Pons (tissue), 1 donor: ENCODE results near the gene CLIC4.
A peak's percentile ranks its signal among the peaks of the same experiment; 100 is the strongest.
"Not testable (repeated sequence)": the region's sequence is repeated elsewhere in the genome, so short reads cannot be mapped to it uniquely, and the experiment has no call there.

Source experiments
- DNase-seq: peaks from one replicate; pipeline ENCODE4 v3.0.0-alpha.2; 2016; ENCODE audit warnings: low spot score

The CLIC4 gene

DNA sequence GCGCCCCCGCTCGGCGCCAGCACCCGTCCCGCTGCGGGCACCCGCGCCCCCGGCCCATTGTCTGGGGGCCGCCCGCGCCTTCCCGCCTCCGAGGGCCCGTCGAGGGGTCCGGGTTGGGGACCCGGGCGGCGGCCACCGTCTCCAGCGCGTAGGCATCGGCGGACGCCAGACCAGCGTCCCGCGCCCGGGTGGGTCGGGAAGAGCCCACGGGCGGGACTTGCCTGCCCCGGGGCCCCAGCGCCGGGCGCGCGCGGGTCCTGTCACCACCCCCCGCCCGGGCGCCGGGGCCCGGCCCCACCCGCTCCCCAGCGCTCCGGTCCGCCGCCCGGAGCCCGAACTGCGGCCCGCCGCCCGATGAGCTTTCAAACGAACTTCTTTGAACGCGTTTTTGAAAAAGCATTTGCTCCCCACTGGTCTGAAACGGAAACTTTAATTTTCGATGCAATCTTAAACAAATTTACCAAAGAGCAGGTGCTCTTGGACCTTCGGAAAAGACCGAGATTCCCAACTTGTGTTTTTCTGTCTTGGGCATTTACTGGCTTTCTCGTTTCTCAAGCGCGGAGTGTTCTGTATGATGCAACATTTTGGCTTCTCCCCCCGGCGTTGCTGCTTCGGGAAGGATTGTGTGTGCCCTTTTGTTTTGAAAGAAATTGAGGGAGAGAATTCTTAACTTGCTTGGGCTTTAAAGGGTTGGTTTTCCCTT is 615 bp downstream of the CLIC4 start:
- peak; percentile 74 for DNase-seq

DNA sequence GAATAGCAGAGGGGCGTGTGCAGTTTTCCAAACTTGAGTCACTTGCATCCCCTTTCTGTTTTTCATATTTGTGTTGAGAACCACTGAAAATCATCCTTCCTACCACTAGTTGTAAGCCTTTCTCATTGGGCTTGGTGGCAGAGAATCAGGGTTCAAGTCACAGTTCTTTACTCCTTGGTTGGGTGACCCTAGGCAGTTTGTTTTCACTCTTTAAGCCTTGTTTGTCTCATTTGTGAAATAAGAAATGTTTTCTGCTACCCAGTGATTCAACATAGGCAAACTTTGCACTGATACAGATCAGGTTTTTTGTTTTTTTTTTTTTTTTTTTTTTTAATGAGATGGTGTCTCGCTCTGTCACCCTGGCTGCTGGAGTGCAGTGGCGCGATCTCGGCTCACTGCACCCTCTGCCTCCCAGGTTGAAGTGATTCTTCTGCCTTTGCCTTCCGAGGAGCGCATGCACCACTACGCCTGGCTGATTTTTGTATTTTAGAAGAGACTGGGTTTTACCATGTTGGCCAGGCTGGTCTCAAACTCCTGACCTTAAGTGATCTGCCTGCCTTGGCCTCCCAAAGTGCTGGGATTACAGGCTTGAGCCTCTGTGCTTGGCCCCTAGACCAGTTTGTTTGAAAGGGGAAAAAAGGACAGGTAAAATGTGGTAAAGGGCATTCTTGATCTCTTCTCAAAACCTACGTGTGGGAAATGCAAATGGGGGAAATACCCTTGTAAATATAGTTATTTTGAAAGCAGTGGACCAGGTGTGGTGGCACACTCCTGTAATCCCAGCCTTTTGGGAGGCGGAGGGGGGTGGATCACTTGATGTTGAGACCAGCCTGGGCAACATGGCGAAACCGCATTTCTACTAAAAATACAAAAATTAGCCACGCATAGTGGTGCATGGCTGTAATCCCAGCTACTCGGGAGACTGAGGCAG is 3.2 kb downstream of the CLIC4 start:
- DNase-seq, result no peak

DNA sequence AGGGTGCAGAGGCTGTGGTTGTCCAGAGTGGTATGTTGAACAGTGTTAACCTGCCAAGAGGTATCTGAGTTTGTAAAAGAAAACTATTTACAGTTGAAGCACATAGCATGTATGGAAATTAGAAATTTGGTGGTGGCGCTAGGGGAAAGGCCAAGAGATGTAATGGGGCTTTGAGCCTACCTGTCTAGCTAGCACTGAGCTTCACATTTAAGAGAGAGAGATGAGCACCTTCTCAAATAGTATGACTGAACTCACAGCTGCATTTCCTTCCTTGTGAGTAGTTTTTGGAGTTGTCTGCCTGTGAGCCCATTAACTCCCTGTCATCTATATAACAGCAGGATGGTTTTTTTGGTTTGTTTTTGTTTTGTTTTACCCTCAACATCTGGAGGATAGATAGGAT is 4.0 kb downstream of the CLIC4 start:
- DNase-seq, result no peak

DNA sequence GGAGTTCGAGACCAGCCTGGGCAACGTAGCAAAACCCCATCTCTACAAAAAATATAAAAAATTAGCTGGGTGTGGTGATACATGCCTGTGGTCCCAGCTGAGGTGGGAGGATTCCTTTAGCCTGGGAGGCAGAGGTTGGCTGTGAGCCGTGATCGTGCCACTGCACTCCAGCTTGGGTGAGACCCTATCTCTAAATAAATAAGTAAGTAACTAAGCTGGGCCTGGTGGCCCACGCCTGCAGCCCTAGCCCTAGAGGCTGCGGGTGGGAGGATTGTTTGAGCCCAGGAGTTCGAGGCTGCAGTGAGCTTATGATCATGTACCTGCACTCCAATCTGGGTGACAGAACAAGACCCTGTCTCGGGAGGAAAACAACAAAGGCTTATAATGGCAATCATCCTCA is 4.6 kb downstream of the CLIC4 start:
- no peak for DNase-seq

DNA sequence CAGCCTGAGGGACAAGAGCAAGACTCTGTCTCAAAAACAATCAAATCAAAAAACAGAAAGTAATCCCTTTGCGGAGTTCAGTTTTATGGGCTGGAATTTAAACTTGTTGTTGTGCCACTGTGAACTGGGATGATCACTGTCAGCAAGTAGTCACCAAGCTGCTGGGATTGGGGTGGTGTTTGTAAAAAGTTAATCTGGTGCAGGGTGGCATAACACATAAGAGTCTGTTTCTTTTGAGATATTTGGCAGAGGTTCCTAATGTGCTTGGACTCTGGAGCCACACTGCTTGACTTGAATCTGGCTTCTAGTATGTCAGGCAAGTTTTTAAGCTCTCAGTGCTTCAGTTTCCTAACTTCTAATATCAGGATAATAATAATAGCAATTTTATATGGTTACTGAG is 6.6 kb downstream of the CLIC4 start:
- DNase-seq, result peak; percentile 41

DNA sequence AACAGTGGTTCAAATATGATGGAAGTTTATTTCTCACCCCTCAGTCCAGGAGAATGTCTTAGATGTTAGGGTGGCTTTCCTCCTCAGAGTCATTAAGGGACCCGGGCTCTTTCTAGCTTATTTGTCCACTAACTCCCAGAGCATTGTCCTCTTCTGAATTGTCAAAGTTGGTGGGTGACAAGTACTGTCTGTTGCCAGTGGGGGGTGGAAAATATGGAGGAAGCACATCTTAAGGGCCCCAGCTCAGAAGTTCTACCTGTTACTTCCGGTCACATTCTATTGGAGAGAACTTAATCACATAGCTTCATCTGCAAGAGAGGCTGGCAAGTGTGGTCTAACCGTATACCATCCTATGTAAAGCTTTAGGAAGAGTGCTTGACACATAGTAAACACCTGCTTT is 7.1 kb downstream of the CLIC4 start:
- DNase-seq, result no peak

DNA sequence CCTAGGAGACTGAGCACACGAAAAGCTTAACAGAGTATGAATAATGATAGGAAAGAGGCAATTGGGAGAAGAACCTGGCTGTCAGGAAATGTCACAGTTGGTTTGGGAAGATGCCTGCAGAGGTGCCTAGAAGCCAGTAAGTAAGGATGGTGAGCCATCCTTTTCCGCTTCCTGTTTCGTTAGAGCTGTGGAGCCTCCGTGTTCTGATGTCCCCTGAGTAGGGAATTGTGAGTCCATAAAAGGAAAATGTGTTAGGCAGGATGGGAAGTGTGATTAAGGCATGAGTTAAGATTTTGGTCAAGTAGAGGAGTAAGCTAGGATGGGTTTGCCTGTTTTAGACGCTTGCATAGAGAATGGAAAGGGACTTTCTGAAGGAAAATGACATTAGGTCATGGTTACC is 9.0 kb downstream of the CLIC4 start:
- no peak for DNase-seq

DNA sequence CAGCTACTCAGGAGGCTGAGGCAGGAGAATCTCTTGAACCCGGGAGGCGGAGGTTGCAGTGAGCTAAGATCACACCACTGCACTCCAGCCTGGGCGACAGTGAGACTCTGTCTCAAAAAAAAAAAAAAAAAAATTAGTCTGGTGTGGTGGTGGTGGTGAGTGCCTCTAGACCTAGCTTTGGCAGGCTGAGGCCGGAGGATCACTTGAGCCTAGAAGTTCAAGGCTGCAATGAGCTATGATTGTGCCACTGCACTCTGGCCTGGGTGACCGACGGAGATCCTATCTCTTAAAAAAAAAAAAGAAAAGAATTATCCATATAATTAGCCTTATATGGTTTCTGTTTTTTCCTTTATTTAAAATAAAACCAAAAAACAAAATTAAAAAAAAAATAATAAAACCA is 10.1 kb downstream of the CLIC4 start:
- not testable (repeated sequence) for DNase-seq

DNA sequence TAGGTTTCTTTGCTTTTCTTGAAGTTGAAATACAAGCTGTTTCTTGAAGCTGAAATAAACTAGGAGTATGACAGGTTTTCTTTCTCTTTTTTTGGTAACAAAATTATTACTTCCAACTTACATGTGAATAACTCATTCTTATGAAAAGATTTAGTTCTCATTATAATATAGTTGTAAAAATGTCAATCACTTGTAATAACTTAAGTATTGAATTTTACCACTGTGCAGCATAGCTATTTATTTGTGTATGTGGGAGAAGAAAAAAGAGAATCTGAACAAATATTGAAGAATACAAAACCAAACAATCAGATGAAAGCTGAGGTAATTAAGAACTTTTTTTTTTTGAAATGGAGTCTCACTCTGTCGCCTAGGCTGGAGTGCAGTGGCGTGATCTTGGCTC is 11.1 kb downstream of the CLIC4 start:
- DNase-seq, result no peak

DNA sequence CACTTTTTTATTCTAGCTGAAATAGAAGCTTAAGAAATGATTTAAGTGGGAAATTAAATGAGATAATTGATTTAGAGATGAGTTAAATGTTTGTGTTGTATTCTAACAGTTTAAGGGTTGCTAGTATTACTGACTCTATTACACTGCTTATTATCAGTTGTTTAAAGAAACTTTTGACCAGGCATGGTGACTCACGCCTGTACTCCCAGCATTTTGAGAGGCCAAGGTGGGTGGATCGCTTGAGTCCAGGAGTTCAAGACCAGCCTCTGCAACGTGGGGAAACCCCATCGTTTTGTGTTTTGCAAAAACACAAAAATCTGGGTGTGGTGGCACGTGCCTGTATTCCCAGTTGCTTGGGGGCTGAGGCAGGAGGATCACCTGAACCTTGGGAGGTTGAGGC is 14.2 kb downstream of the CLIC4 start:
- no peak for DNase-seq

DNA sequence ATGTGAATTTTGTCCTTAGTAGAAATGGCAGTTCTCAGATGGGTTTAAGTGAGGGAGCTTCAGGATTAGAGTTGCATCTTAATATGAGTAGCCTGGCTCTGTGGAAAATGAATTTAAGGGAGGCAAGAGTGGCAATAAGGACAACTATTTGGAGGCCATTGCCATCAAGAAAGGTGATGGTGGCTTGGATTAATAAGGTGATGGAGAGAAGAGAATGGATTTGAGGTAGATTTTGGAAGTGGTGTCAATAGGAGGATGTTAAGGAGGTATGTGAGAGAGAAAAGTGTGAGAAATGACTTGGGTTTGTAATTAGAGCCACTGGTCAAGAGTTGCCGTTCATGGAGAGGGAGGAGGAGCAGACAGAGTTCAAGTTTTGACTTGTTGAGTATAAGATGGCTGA is 16.3 kb downstream of the CLIC4 start:
- DNase-seq, result no peak

DNA sequence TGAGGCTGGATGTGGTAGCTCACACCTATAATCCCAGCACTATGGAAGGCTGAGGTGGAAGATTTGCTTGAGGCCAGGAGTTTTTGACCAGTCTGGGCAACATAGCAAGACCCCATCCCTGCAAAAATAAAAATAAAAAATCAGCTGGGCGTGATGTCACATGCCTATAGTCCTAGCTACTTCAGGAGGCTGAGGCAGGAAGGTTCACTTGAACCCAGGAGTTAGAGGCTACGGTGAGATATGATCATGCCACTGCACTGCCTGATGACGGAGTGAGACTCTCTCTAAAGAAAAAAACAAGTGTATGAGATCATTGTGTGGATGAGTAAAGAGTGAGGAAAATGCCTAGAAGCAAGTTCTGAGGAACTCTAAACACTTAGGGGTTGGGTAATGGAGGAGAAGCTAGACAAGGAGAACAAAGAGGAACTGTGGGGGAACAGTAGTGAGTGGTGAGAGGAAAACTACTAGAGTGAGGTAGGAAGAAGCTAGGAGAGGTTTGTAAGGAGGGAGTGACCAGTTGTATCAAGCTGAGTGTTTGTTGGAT is 17.0 kb downstream of the CLIC4 start:
- DNase-seq, result no peak

DNA sequence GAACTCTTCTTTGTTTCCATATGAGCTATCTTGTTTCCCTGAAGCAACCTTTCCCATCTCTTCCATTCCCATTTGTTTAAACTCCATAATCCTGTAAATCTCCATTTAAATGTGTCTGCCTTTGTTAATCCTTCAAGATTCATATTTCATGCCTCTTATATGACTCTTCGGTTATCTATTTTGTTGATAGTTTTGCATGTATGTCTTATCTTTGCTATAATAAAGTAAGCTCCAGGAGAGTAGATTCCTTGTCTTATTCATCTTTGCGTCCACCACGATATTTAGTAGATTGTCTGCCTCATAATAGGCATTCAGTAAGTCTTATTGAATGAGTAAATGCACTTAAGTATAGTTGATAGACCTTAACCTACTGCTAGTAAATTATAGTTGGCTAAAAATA is 18.4 kb downstream of the CLIC4 start:
- DNase-seq, result no peak

DNA sequence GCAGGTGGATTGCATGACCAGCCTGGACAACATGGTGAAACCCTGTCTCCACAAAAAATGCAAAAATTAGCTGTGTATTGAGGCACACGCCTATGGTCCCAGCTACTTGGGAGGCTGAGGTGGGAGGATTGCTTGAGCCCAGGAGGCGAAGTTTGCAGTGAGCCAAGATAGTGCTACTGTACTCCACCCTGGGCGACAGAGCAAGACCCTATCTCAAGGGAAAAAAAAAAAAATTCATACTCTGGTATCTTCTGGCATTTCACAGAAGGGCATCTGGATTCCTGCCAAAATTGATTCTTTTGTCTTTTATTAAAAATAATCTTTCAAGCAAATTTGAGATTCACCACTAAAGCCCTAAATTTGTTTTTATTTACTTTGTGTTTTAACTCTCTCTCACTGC is 19.2 kb downstream of the CLIC4 start:
- DNase-seq, result no peak

DNA sequence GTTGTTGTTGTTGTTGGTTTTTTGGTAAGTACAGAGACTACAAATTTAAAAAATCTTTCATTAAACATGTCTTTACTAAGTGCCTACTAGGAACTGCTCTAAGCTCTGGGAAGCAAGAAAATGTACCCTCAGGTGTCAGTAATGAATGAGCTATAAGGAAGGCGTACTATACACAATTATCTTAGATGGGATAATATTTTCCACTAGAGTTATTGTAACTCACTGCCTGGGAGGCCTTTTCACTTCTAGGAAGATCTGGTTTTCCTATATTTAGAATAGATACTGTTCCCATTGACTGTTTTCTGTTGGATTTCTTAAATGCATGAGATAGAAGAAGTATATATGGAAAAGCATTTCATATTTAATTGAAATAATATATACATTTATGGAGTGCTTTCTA is 19.6 kb downstream of the CLIC4 start:
- DNase-seq, result no peak

DNA sequence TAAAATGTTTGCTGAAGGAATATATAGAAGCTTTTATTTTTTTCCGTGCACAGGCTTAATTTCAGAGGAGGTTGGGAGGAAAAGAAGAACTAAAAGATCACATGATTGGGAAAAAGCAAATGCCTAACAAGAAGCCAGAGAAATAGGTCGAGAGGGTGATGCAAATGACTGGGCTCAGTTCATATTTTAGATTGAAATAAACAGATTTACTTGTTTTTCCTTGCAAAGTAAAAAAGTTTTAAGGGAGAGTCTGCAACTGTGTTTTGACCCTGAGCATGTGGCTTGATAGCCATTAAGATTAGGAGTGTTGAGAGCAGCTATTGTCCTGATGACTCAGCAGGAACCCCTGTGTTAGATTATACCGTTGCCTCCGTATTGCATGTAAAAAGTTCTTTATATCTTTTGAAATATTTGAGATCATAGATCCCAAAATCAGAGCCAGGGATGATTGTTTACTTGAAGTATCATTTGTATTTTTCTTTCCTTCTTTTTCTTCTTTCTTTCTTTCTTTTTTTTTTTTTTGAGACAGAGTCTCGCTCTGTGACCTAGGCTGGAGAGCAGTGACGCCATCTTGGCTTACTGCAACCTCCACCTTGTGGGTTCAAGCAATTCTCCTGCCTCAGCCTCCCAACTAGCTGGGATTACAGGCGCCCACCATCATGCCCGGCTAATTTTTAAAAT is 20.2 kb downstream of the CLIC4 start:
- DNase-seq, result no peak

DNA sequence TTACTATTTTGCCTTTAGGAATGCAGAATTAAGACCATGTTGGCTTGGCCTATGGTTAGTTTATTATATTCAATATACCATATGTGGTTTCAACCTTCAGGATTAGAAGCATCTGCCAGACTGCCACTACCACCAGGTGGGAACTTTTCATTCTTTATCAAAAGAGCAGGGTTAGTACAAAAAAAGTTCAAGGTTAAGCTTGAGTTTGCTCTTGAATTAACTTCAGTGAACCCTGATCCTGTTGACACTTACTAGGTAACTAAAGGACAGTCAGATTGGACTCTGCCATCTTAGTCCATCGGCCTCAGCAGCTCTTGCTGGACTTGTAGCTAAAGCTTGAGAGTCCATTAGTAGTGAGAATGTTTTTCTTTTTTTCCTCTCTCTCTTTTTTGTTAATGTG is 22.1 kb downstream of the CLIC4 start:
- no peak for DNase-seq

DNA sequence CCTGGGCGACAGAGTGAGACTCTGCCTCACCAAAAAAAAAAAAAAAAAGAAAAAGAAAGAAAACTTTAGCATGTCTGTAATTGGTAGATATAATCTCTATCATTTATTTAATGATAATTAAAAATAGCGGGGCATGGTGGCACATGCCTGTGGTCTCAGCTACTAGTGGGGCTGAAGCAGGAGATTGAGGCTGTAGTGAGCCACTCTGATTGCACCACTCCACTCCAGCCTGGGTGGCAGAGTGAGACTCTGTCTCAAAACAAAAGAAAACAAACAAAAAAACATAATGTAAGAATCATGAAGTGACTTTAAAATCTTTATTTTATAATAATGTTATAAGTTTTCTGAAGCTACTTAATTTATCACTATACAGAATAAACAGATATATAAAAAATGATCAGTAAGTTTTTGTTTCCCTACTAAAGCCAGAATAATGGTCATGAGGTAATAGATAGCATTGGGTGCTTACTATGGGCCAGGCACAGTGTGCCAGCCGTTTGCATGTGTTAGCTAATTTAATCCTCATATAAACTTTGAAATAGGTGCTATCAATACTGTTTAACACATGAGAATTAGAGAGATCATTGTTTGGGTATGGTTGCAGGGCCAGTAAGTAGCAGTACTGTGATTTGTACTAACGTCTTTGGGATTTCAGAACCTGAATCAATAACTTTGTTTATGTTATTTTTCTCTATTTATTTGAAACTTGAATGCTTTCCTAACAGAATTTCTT is 23.8 kb downstream of the CLIC4 start:
- DNase-seq, result no peak

DNA sequence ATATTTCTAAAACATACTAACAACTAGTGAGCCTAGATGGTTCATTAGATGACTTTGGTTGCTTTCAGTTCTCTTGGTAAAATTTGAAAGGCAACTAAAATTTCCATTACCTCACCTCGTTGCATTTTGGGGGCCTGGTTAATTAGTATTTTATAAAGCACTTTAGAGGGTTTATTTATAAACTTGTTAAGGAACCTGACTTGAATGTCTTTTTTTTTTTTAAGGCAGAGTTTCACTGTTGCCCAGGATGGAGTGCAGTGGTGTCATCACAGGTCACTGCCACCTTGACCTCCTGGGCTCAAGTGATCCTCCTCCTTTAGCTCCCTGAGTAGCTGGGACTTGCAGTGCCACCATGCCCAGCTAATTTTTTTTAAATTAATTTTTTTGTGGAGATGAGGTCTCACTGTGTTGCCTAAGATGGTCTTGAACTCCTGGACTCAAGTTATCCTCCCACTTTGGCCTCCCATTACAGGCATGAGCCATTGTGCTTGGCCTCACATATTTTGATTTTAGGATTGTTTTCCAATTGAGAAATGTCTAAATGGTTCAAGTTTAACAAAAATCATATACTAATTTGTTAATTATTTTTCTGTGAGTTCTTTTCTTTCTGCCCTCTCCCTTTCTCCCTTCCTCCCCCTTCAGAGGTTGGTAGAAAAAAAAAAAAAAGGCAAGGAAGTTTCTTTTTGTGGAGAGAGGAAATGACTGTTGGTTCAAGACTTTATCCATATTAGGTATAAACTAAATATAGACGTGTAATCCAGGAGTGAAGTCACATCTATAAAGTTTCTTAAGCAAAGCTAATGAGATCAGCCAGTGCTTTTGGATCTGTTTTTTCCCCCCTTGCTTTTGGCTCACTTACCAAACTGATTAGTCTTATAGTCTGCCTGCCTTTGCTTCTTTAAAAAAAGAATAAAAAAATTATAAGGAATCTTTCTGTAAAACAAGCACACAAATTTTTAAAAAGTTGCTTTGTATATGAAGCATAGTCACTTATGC is 24.7 kb downstream of the CLIC4 start:
- DNase-seq, result no peak

DNA sequence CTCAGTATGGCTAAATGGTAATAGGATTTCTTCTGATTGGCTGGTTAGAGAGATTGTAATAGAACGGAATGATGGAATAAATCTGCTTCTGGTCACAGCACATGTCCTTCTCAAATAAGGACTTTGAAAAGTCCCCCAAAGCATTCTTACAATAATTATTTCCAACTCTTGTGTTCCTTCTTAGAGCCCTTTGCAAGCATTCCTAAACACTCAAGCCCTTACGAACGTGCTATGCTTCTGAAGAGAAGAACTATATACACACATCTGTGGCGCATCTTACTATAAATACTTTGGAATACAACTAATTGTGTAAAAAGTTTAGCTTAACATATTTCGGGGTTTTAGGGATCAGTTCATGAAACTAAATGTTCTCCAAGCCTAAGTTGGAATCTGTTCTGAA is 25.6 kb downstream of the CLIC4 start:
- no peak for DNase-seq

DNA sequence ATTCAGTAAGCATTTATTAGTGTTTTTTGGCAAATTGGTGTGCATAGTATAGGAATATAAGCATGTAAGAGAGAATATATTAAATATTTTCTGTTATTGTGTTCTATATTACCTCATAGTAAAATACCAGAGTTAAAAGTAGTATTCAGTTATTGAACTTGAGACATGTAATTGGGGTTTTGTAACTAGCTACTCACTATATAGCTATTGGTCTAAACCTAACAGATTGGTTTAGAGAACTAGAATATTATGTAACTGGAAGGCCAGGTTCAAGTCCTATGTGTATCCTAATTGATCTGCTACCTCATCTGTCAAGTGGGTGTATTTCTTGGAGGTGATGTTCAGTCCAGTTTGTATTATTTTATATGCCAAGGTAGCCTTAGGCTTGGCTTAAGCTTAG is 26.3 kb downstream of the CLIC4 start:
- DNase-seq, result no peak
